Measurements from ENCODE around the gene CISH. TPM values are rescaled to one million over a fixed set of nuclear protein-coding genes. Genes with fewer than 3 reads are reported as not detected.

The CISH gene
- total RNA-seq, 1 donor, result 1.4 TPM

- peak overlapping the region; percentile 7 for H3K4me3 ChIP-seq (ENCODE audit: low read depth, low read length)
- peak; percentile 97 for DNase-seq (ENCODE audit: low read depth)
- TF ChIP-seq CTCF (IDR thresholded peaks at IDR 0.05; ENCODE audit: insufficient read depth, low read length), result no peak
Observed at GRCh38 chr3:50600841-50601591, 10.6 kb downstream of the CISH start.

- no peak overlapping the region for H3K4me3 ChIP-seq (ENCODE audit: low read depth, low read length)
- DNase-seq (ENCODE audit: low read depth), result no peak
- TF ChIP-seq CTCF (IDR thresholded peaks at IDR 0.05; ENCODE audit: insufficient read depth, low read length), result no peak
Observed at GRCh38 chr3:50600141-50600753, 11.3 kb downstream of the CISH start.

GRCh38 chr3:50599716-50600118, 11.9 kb downstream of the CISH start:
- TF ChIP-seq CTCF (IDR thresholded peaks at IDR 0.05; ENCODE audit: insufficient read depth, low read length), result no peak
- H3K4me3 ChIP-seq (ENCODE audit: low read depth, low read length), result no peak overlapping the region
- no peak for DNase-seq (ENCODE audit: low read depth)

GRCh38 chr3:50599115-50599715, 12.4 kb downstream of the CISH start:
- no peak for TF ChIP-seq CTCF (IDR thresholded peaks at IDR 0.05; ENCODE audit: insufficient read depth, low read length)
- no peak overlapping the region for H3K4me3 ChIP-seq (ENCODE audit: low read depth, low read length)
- DNase-seq (ENCODE audit: low read depth), result no peak

- DNase-seq (ENCODE audit: low read depth), result no peak
- no peak overlapping the region for H3K4me3 ChIP-seq (ENCODE audit: low read depth, low read length)
- no peak for TF ChIP-seq CTCF (IDR thresholded peaks at IDR 0.05; ENCODE audit: insufficient read depth, low read length)
Observed at GRCh38 chr3:50594253-50594785, 17.3 kb downstream of the CISH start.

GRCh38 chr3:50592568-50592967, 19.0 kb downstream of the CISH start:
- no peak for DNase-seq (ENCODE audit: low read depth)
- no peak for TF ChIP-seq CTCF (IDR thresholded peaks at IDR 0.05; ENCODE audit: insufficient read depth, low read length)
- H3K4me3 ChIP-seq (ENCODE audit: low read depth, low read length), result no peak overlapping the region
